Colonic mucosa (tissue), 4 donors: ENCODE data around the gene BMP5. TPM values are rescaled to one million over a fixed set of nuclear protein-coding genes. Genes with fewer than 3 reads are reported as not detected.

ENCODE experiments used
- DNase-seq: peaks from one replicate; pipeline ENCODE4 v3.0.0-alpha.2; 2020
- H3K27ac ChIP-seq: fragments of 200-600 bp; one replicate; pipeline ENCODE4 v1.8.0; 2021
- H3K27me3 ChIP-seq: fragments of 200-600 bp; one replicate; pipeline ENCODE4 v1.8.0; 2021
- H3K36me3 ChIP-seq: fragments of 200-600 bp; one replicate; pipeline ENCODE4 v1.8.0; 2021
- H3K4me1 ChIP-seq: fragments of 200-600 bp; one replicate; pipeline ENCODE4 v1.8.0; 2021; ENCODE audit warnings: mild to moderate bottlenecking
- H3K4me3 ChIP-seq: fragments of 200-600 bp; one replicate; pipeline ENCODE4 v1.8.0; 2021
- H3K9ac ChIP-seq, 2 donors: one replicate each; pipeline ENCODE4 v1.7.0; 2013; ENCODE audit warnings: control low read depth in 2 of 2, low read depth in 2 of 2, low read length in 2 of 2
- H3K9me3 ChIP-seq: fragments of 200-600 bp; one replicate; pipeline ENCODE4 v1.8.0; 2021
- intact Hi-C: fragments of 100-400 bp; cut with DNase I; formaldehyde crosslinking; loops from one replicate; pipeline ENCODE4 v1.14.1; 2022
- total RNA-seq, 2 donors: library from RNA; stranded (reverse); fragmentation: NEBNext Ultra II Directional in 1 of 2; extraction: Animal tissue kit (Norgen Biotek cat#: 25700) in 1 of 2; gene quantifications; one replicate each; pipeline ENCODE4 v1.2.1, GENCODE V29; 2021
- TF ChIP-seq, protein P1 (sequence below): fragments of 200-600 bp; IDR thresholded peaks from one replicate; pipeline ENCODE4 v1.8.0; 2022; ENCODE audit warnings: antibody characterized with exemption, mild to moderate bottlenecking
- donor health status: healthy.
- donor health status: DM: no; HTN: no; CAD: no.
- donor health status: DM: no; HTN: no; CAD: no.

BMP5 gene
- total RNA-seq, 2 donors from 2014 or later = 2.4 to 3.2 TPM

DNA sequence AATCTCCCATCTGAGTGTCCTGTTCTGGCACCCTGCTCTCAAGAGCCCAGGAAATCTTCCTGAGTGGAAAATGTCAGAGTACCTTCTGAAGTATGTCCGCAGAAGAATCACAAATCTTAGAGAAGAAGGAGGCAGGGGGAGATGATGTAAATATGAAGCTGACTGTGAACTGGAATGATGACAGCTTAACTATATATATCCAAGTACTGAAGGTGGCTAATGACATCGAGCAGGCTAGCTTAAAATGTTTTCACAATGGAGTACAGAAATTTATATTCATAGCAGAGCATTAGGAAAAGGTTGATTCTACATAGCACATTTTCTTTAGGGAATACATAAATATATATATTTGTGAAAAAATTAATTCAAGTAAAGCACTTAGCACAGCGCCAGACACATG lies 64.3 kb downstream of the BMP5 start:
- no peaks in the 10 kb centered on the region for H3K9me3 ChIP-seq

DNA sequence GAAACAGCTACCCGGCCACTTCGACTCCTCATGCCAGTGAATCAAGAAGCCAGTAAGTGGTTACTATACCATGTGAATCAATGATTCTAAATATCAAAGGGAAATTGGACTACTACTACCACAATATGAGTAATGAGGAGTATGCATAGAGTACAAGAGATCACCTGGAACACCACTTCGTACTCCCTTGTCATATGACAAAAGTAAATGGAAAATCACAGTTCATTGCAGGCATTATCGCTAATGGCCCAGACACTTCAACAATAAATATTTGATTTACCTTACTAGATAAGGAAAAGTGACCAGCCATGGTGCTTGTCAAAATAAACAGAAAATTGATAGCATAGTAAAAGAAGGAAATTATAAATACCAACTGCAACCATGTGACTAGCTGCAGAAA lies 73.1 kb downstream of the BMP5 start:
- Histone ChIP-seq H3K9ac (no peak overlapping the region), H3K27me3 (no peaks in the 10 kb centered on the region), H3K36me3 (no peaks in the 10 kb centered on the region), H3K27ac (no peak overlapping the region), H3K4me3 (no peak overlapping the region), H3K9me3 (no peaks in the 10 kb centered on the region), H3K4me1 (no peaks in the 10 kb centered on the region)
- DNase-seq = no peak
- TF ChIP-seq, protein P1, sequence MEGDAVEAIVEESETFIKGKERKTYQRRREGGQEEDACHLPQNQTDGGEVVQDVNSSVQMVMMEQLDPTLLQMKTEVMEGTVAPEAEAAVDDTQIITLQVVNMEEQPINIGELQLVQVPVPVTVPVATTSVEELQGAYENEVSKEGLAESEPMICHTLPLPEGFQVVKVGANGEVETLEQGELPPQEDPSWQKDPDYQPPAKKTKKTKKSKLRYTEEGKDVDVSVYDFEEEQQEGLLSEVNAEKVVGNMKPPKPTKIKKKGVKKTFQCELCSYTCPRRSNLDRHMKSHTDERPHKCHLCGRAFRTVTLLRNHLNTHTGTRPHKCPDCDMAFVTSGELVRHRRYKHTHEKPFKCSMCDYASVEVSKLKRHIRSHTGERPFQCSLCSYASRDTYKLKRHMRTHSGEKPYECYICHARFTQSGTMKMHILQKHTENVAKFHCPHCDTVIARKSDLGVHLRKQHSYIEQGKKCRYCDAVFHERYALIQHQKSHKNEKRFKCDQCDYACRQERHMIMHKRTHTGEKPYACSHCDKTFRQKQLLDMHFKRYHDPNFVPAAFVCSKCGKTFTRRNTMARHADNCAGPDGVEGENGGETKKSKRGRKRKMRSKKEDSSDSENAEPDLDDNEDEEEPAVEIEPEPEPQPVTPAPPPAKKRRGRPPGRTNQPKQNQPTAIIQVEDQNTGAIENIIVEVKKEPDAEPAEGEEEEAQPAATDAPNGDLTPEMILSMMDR = no peak
- intact Hi-C loops = no loop called here

More for the DNA sequence above, 64.3 kb downstream of the BMP5 start:
- TF ChIP-seq, protein P1 = no peak
- H3K36me3 ChIP-seq = no peaks in the 10 kb centered on the region
- intact Hi-C loops = no loop called here
- DNase-seq = no peak
- no peaks in the 10 kb centered on the region for H3K4me1 ChIP-seq
- H3K4me3 ChIP-seq = no peak overlapping the region
- H3K27me3 ChIP-seq = no peaks in the 10 kb centered on the region
- H3K27ac ChIP-seq = no peak overlapping the region
- H3K9ac ChIP-seq = no peak overlapping the region

DNA sequence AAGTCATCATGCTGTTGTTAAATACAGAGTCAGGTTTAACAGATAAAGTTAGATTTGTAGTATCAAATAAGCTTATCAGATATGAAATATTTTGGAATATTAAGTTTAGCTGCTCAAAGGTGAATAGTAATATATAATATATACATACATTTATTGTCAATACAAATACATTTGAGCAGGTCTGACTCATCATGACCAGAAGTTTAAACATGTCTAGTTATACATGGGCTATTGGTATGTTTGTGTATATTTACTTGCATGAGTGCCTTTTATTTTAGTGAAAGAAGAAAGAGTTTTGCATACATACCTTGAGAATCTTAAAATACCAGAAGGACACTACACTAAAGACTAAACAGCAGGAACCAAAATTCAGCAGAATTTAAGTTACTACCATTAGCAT lies 76.8 kb downstream of the BMP5 start:
- H3K4me1 ChIP-seq = no peaks in the 10 kb centered on the region
- no peaks in the 10 kb centered on the region for H3K27me3 ChIP-seq
- DNase-seq = no peak
- intact Hi-C loops = no loop called here
- H3K9me3 ChIP-seq = no peaks in the 10 kb centered on the region
- no peaks in the 10 kb centered on the region for H3K36me3 ChIP-seq
- H3K4me3 ChIP-seq = no peak overlapping the region
- TF ChIP-seq, protein P1 = no peak
- no peak overlapping the region for H3K9ac ChIP-seq
- H3K27ac ChIP-seq = no peak overlapping the region

DNA sequence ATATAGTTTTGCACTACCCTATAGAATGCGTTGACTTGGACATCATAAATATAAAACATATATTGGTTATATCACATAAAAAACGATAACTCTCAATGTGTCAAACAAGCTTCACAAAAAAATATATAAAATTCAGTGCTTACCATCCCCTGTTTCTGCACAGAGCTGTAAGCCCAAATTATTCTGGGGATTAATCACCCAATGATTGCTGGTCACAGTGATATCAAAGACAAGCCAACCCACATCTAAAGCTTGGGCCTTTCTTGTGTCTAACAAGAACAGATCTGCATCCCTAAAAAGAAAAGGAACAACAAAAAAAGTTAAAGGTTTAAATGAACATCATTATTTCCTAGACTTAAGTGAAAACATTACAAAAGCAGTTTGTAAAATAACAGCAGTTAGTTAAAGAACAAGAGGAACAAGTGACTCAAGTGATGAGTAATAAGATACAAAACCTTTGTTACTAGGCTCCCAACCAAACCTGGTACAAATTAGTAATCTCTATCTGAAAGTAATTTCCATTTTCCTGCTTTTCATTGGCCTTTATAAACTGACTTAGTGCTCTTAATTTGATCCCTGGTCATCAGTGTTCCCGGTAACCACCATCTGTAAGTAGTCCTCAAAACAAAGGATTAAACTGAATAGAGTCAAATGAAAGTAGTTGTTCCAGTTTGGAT lies 81.1 kb downstream of the BMP5 start:
- DNase-seq = no peak
- Histone ChIP-seq H3K36me3 (no peaks in the 10 kb centered on the region), H3K4me3 (no peak overlapping the region), H3K4me1 (no peaks in the 10 kb centered on the region), H3K27me3 (no peaks in the 10 kb centered on the region), H3K9ac (no peak overlapping the region), H3K27ac (no peak overlapping the region), H3K9me3 (no peaks in the 10 kb centered on the region)
- TF ChIP-seq, protein P1 = no peak
- intact Hi-C loops = no loop called here

DNA sequence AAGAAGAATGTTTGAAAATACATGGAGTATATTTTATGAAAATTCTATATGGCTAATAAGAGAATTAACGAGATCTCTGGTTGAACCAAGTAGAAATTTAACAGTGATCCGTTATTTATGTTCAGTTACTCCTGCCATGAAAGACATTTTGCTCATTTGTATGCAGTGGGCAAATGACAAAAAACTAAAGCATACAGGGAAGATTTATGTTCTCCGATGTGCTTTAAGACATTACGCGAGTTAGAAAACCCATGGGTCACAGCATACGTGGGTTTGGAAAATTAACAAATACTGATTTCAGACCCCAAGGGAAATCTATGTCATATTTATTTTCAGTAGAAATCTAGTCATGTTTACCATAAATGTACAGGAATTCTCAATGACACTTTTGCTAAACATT lies 90.1 kb downstream of the BMP5 start:
- no peak for DNase-seq
- Histone ChIP-seq H3K4me3 (no peak overlapping the region), H3K27ac (no peak overlapping the region), H3K9ac (no peak overlapping the region), H3K9me3 (no peaks in the 10 kb centered on the region), H3K36me3 (no peaks in the 10 kb centered on the region), H3K27me3 (no peaks in the 10 kb centered on the region), H3K4me1 (no peaks in the 10 kb centered on the region)
- intact Hi-C loops = no loop called here
- TF ChIP-seq, protein P1 = no peak
